NB4 (cell line): Measurements from ENCODE around the gene ATRNL1.

Experiments
- CTCF ChIP-seq: IDR thresholded peaks from one replicate; pipeline ENCODE4 v1.5.1; 2012; ENCODE audit warnings: low read depth, low read length
- MYC ChIP-seq: IDR thresholded peaks from 2 replicates; pipeline ENCODE4 v1.6.1; 2011; ENCODE audit warnings: low read depth, low read length
- POLR2A ChIP-seq: IDR thresholded peaks from 2 replicates; pipeline ENCODE4 v1.6.1; 2011; ENCODE audit warnings: mild to moderate bottlenecking; ENCODE audit not compliant: insufficient read length; ENCODE audit errors: extremely low read depth

- no peak for TF ChIP-seq CTCF
- TF ChIP-seq POLR2A, result no peak
- TF ChIP-seq MYC, result no peak
Observed at GRCh38 chr10:115933098-115933497, 839.9 kb downstream of the ATRNL1 start.
